NCI-H345 treated with DMSO at 0.1 percent for 48 hours (cell line): Measurements from ENCODE around the gene CDS2.

ENCODE experiments used
- DNase-seq: peaks from one replicate; lab custom pipeline; 2025; ENCODE audit not compliant: unreplicated experiment; lab: John Stamatoyannopoulos, UW

The CDS2 gene

GRCh38 chr20:5180933-5181332 lies 54.1 kb downstream of the CDS2 start:
- DNase-seq: no peak

DNA sequence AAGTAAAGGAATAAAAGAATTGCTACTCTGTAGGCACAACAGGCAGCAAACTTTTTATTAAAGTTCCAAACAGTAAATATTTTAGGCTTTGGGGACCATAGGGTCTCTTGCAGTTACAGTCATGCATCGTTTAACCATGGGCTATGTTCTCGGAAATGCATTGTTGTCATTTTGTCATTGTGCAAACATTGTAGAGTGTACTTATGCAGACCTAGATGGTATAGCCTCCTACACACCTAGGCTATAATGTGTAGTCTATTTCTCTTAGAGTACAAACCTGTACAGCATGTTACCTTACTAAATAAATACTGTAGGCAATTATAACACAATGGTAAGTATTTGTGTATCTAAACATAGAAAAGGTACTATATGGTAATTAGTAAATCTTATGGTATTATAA lies 54.7 kb downstream of the CDS2 start:
- peak; percentile 26 for DNase-seq

DNA sequence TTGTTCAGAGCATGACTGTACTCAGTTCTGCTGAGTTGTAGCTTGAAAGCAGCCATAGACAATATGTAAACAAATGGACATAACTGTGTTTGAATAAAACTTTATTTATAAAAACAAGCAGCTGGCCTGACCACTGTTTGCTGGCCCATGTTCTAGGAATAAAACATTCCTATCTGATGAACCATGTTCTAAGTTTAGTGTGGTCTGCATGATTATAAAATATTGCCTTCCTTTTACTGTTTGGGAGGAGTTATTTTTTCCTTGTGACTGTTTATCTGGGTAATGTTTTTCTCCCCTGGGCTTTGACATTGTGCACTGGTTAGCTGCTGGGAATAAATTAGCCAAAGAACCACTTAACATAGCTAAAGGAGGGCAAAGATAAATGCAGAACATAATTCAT lies 55.1 kb downstream of the CDS2 start:
- no peak for DNase-seq

GRCh38 chr20:5182615-5183254 lies 55.9 kb downstream of the CDS2 start:
- DNase-seq: no peak

DNA sequence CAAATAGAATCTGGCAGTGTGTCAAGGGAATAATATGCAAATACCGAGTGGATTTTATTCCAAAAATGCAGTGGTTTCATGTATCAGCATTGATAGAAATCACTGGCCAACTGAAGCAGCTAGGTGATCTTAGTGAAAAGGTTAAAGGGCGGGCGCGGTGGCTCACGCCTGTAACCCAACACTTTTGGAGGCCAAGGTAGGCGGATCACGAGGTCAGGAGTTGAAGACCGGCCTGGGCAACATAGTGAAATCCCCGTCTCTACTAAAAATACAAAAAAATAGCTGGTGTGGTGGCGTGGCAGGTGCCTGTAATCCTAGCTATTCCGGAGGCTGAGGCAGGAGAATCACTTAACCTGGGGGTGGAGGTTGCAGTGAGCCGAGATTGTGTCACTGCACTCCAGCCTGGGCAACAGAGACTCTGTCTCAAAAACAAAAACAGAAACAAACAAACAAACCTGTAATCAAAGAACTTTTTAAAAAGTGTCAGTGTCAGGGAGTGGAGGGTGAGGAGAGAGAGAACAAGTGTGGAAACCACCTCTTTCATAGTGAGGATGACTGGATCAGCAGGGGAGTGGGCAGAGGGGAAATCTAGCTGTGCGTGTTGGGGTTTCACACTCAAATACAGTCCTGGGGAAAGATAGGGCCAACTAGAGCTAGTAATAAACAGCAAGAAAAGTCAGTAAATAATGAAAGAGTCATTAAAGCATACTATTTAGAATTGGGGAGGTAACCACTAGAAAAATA lies 57.1 kb downstream of the CDS2 start:
- no peak for DNase-seq

GRCh38 chr20:5184684-5185083 lies 57.9 kb downstream of the CDS2 start:
- no peak for DNase-seq

- DNase-seq: no peak
Measured at GRCh38 chr20:5187122-5187521, 60.3 kb downstream of the CDS2 start.

DNA sequence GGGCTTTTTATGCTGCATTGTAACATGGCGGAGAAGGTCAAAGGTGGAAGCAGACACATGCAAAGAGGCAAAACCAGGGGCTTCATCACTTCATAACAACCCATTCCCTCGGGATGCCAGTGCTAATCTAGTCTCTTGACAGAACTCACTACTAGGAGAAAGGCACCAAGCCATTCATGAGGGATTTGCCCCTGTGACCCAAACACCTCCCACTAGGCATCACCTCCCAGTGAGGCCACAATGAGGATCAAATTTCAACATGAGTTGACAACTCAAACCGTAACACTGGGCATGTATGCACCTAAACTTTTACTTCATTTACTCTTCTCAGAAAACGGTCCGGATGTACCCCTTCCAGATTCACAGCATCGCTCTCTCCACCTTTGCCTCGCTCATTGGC lies 61.9 kb downstream of the CDS2 start:
- no peak for DNase-seq

DNA sequence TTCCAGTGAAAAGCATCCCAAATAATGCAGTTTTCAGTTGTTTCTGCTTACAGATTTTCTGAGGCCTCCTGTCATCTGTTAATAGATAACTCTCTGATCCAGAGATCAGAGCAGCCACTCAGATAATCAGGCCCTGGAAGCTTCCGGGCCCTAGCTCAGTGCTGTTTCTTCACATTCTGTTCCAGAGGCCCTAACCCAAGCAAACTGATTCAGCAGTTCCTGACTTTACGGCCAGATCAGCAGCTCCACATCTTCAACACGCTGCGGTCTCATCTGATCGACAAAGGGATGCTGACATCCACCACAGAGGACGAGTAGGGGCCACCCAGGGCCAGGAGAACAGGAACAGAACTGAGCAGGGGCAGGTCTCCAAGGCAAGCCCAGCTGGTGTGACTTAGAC lies 63.1 kb downstream of the CDS2 start:
- no peak for DNase-seq

DNA sequence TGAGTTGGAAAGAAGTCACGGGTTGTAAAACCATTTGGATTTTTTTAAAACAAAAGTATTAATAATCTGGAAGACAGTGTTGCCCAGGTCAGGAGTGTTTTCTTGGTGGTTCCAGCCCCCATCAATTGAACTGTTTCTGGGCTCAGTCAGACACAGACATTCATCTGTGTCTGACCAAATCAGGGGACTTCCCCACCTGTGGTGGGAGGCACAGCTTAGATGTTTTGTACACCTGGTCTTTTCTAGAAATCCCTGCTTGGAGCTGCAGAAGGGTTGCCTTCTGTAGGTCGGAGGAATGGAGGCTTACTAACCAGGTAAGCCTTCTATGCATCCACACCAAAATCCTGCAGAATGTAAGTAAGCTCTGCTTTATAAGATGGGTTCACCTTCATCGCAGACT lies 63.6 kb downstream of the CDS2 start:
- DNase-seq: no peak

DNA sequence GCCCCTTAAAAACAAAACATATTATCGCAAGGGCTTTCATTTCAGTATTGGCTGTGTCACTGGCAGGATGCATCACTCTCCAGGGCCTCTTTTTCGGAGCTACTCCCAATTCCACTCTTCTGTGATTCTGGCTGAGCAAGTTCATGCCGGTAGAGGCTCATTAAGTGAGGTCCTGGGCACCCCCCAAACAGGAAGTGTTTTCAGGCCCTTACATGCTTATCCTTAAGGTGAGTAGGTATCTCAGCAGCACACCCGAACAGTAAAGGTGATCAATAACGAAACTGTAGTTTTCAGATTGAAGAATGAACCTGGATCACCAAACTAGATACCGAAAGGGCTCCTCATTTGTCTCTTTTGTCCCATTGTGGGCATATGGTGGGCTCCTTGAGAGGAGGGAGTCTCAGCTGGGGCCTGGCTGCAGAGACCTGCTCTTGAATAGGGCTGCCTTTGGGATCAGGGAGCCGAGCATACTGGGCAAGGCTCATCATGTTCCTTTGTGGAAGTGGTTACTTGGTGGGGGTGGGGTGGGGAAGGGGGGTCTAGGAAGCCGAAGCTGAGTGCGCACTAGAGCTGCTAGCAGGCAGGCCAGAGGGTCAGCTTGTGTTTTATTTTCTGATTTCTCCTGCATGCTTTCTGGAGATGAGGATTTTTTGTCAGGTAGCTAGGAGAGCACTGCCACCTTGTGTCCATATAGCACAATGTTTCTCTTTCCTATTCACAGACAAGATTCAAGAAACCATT lies 65.2 kb downstream of the CDS2 start:
- peak; percentile 50 for DNase-seq

GRCh38 chr20:5192570-5193431 lies 66.0 kb downstream of the CDS2 start:
- DNase-seq: no peak

GRCh38 chr20:5195655-5196054 lies 68.8 kb downstream of the CDS2 start:
- no peak for DNase-seq

DNA sequence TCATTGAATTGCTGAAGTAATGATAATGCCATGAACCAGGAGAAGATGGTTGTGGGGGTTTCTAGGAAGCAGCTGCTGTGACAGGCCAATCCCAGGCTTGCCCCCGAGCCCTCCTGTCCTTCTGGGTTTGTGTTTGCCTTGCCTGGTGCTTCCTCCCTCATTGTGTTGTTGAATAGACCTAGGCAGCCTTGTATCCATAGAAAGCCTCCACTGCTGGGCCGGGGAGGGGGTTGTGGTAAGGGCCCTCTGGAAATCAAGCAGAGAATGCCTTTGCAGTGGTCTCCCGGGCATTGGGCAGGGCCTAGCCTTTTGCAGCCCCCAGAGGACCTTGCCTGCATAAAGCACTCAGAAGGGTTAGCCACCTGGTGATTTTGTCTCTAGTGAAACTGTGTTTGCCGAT lies 69.3 kb downstream of the CDS2 start:
- no peak for DNase-seq

GRCh38 chr20:5197270-5197827 lies 70.5 kb downstream of the CDS2 start:
- no peak for DNase-seq

GRCh38 chr20:5197847-5198650 lies 71.2 kb downstream of the CDS2 start:
- DNase-seq: no peak

- DNase-seq: no peak
Measured at GRCh38 chr20:5198651-5198924, 71.8 kb downstream of the CDS2 start.

- DNase-seq: no peak
Measured at GRCh38 chr20:5203380-5203779, 76.6 kb downstream of the CDS2 start.

DNA sequence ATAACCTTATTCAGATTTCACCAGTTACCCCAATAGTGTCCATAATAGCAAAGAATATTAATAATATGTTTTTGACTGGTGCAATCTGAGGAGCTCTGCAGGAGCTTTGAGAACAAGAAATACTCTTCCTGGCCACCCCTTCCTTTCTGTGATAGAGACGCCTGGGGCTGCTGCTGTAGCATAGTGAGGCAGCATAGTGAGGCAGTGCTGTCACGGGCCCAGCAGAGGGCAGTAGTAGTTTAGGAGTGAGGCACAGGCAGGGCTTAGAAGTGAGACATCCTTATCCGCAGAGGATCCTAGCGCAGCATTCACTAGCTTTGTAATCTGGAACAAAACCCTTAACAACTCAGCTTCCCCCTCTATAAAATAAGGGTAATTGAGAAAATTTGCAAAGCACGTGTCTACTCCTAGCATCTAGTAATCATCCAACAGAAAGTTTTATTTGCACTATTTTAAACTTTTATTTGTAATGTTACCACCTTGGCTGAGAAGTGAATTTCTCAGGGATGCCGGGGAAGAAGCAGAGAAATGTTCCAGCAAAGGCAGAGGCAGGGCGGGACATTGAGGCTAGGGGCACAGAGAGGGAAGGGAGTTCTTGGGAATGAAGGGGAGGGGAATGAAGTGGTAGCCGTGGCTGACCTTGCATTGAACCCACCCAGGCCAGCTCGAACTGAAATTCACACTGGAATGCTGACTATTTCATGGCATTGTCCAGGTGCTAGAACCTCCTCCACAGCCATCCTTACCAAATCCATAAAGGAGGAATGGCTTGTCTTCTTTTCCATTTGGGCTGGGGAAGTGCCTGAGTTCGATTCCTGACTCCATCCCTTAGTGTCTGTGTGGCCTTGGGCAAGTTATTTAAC lies 78.8 kb downstream of the CDS2 start:
- DNase-seq: peak; percentile 64
